Chondrocyte (in vitro differentiated cells): ENCODE measurements around the gene TRIM2. TPM values are rescaled to one million over a fixed set of nuclear protein-coding genes. Genes with fewer than 3 reads are reported as not detected.

ENCODE experiments used
- DNase-seq: peaks from one replicate; pipeline ENCODE4 v3.0.0; 2021; ENCODE audit warnings: mixed read lengths, low spot score
- H3K27ac Mint-ChIP-seq: one replicate; pipeline ENCODE4 v1.8.0; 2021; ENCODE audit warnings: mild to moderate bottlenecking, moderate library complexity, mixed read lengths; ENCODE audit not compliant: unreplicated experiment
- H3K27me3 Mint-ChIP-seq: 2 replicates; pipeline ENCODE4 v1.8.0; 2021; ENCODE audit warnings: low read depth, mixed read lengths
- H3K36me3 Mint-ChIP-seq: 2 replicates; pipeline ENCODE4 v1.8.0; 2021; ENCODE audit warnings: low read depth, mixed read lengths
- H3K4me1 Mint-ChIP-seq: 2 replicates; pipeline ENCODE4 v1.8.0; 2021; ENCODE audit warnings: low read depth, mild to moderate bottlenecking, mixed read lengths
- H3K4me3 Mint-ChIP-seq: one replicate; pipeline ENCODE4 v1.8.0; 2021; ENCODE audit warnings: mild to moderate bottlenecking, moderate library complexity, mixed read lengths; ENCODE audit not compliant: unreplicated experiment
- H3K9me3 Mint-ChIP-seq: 2 replicates; pipeline ENCODE4 v1.8.0; 2021; ENCODE audit warnings: low read depth, mixed read lengths
- CTCF ChIP-seq: fragments of 200-600 bp; sonication (generic); IDR thresholded peaks from 2 replicates; pipeline ENCODE4 v1.5.0; 2021; ENCODE audit warnings: antibody characterized with exemption, mild to moderate bottlenecking, moderate library complexity
- total RNA-seq: library from RNA; stranded (reverse); gene quantifications from 3 replicates; pipeline ENCODE4 v1.2.1, GENCODE V29; 2021

The TRIM2 gene
- total RNA-seq, 1 donor from 2014 or later: 18.2 TPM

DNA sequence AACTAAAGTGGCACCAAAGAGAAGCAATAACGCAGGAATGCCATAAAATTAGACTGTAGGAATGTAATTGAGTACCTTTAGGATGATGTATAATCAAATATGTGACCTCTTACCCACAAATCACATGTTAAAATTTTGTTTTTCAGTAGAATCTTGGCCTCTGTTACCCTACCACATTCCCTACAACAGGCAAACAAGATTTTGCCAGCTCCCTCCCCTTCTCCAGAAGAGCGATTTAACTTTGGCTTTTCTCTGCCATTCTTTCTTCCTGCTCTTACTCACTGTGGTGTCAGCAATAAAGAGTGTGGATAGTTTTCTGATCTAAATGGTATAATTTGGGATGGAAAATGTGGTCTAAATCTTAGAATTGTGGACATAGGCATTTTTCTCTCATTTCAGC is 57.2 kb downstream of the TRIM2 start:
- no peak for DNase-seq
- no peak for TF ChIP-seq CTCF
- Mint-ChIP-seq H3K4me1 (no peaks in the 10 kb centered on the region), H3K9me3 (peaks cover 7% of the 10 kb centered on the region), H3K27me3 (no peaks in the 10 kb centered on the region), H3K36me3 (peaks cover 6% of the 10 kb centered on the region), H3K4me3 (no peak overlapping the region), H3K27ac (no peak overlapping the region)

DNA sequence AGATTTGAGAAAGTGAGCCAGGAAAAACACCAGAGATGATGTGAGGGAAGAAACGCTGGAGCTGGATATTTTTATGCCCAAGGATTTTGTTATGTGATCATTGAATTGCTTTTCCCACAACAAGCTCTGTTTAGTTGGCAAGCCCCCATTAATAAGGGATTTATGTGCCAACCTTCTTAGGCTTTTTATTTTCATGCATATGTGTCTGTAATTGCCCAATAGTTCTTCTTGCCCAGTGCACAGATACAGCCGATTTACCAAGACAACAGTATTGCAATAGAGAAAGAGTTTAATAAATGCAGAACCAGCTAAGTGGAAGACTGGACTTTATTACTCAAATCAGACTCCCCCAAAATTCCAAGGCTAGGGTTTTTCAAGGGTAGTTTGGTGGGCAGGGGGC is 57.7 kb downstream of the TRIM2 start:
- no peak for TF ChIP-seq CTCF
- Mint-ChIP-seq H3K27me3 (no peaks in the 10 kb centered on the region), H3K36me3 (peaks cover 6% of the 10 kb centered on the region), H3K4me1 (peaks cover 4% of the 10 kb centered on the region), H3K27ac (no peak overlapping the region), H3K9me3 (peaks cover 7% of the 10 kb centered on the region), H3K4me3 (no peak overlapping the region)
- DNase-seq: no peak

DNA sequence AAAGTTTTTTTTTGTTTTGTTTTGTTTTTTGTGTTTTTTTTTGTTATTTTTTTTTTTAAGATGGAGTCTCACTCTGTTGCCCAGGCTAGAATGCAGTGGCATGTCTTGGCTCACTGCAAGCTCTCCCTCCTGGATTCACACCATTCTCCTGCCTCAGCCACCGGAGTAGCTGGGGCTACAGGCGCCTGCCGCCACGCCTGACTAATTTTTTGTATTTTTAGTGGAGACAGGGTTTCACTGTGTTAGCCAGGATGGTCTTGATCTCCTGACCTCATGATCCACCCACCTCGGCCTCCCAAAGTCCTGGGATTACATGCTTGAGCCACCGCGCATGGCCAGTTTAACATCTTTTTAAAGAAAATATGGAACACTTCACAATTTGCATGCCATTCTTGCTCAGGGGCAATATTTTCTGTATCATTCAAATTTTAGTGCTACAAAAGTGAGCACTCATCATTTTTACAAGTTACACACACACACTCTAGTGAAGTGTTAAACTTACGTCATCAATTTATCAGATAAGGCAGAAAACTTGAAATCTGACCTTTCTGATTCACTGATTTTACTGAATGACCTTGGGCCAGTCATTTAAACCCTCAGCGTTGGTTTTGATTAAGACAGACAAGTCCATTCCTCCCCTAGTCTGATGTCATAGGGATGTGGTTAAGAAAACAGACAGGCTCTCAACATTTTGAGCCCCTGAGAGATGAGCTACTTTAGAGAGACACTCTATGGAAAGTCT is 61.2 kb downstream of the TRIM2 start:
- Mint-ChIP-seq H3K4me1 (peaks cover 20% of the 10 kb centered on the region), H3K9me3 (peaks cover 7% of the 10 kb centered on the region), H3K27ac (no peak overlapping the region), H3K36me3 (peaks cover 6% of the 10 kb centered on the region), H3K27me3 (no peaks in the 10 kb centered on the region), H3K4me3 (no peak overlapping the region)
- TF ChIP-seq CTCF: no peak
- no peak for DNase-seq

DNA sequence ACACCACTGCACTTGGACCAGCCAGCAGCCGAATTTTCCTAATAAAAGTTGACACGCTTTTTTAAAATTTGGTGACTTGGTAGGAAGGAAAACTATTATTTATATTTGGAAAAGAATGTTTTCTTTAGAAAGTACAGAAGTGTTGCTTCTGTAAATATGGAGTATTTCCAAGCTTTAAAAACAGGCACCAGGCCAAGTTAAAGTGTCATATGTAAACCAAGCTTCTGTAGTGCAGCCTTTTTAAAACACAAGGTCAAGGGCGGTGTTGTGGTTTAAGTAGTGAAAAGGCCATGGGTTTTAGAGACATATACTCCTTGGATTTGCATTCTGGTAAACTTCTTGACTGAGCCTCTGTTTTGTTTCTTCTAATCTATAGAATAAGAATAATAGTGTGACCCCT is 62.7 kb downstream of the TRIM2 start:
- Mint-ChIP-seq H3K4me3 (no peak overlapping the region), H3K4me1 (peaks cover 20% of the 10 kb centered on the region), H3K27me3 (no peaks in the 10 kb centered on the region), H3K9me3 (peaks cover 2% of the 10 kb centered on the region), H3K36me3 (peaks cover 7% of the 10 kb centered on the region), H3K27ac (no peak overlapping the region)
- DNase-seq: no peak
- TF ChIP-seq CTCF: no peak

- Mint-ChIP-seq H3K4me3 (no peak overlapping the region), H3K9me3 (no peaks in the 10 kb centered on the region), H3K27ac (no peak overlapping the region), H3K36me3 (peaks cover 5% of the 10 kb centered on the region), H3K4me1 (peaks cover 20% of the 10 kb centered on the region), H3K27me3 (no peaks in the 10 kb centered on the region)
- no peak for TF ChIP-seq CTCF
- DNase-seq: no peak
These were observed 63.6 kb downstream of the TRIM2 start for GRCh38 chr4:153267890-153268289.
